GM23248 (cell line): ENCODE results near the gene HARBI1. TPM values are rescaled to one million over a fixed set of nuclear protein-coding genes. Genes with fewer than 3 reads are reported as not detected.

Experiments used
- DNase-seq: peaks from one replicate; pipeline ENCODE4 v3.0.0-alpha.2; 2015
- H2AFZ ChIP-seq: fragments of 200-600 bp; sonication (generic); 2 replicates; pipeline ENCODE4 v1.6.1; 2016; ENCODE audit warnings: antibody characterized with exemption
- H3F3A ChIP-seq: fragments of 200-600 bp; sonication (generic); 2 replicates; pipeline ENCODE4 v1.6.1; 2016; ENCODE audit warnings: mild to moderate bottlenecking, antibody characterized with exemption, mixed run types; ENCODE audit not compliant: insufficient read depth
- H3K27ac ChIP-seq: fragments of 200-600 bp; sonication (generic); 2 replicates; pipeline ENCODE4 v1.5.1; 2016; ENCODE audit warnings: mild to moderate bottlenecking
- H3K27me3 ChIP-seq: fragments of 200-600 bp; sonication (generic); replicated peaks from 2 replicates; pipeline ENCODE4 v1.6.1; 2016; ENCODE audit warnings: mild to moderate bottlenecking; ENCODE audit not compliant: insufficient read depth
- H3K36me3 ChIP-seq: fragments of 200-600 bp; sonication (generic); 2 replicates; pipeline ENCODE4 v1.6.1; 2016; ENCODE audit warnings: low read depth, mild to moderate bottlenecking
- H3K4me1 ChIP-seq: fragments of 200-600 bp; sonication (generic); 2 replicates; pipeline ENCODE4 v1.6.1; 2016; ENCODE audit warnings: mild to moderate bottlenecking; ENCODE audit not compliant: insufficient read depth
- H3K4me2 ChIP-seq: fragments of 200-600 bp; sonication (generic); one replicate; pipeline ENCODE4 v1.6.1; 2016; ENCODE audit warnings: mild to moderate bottlenecking; ENCODE audit not compliant: unreplicated experiment
- H3K4me3 ChIP-seq: fragments of 200-600 bp; sonication (generic); 2 replicates; pipeline ENCODE4 v1.5.1; 2016; ENCODE audit warnings: mild to moderate bottlenecking
- H3K79me2 ChIP-seq: fragments of 200-600 bp; sonication (generic); 2 replicates; pipeline ENCODE4 v1.6.1; 2016; ENCODE audit warnings: mild to moderate bottlenecking; ENCODE audit not compliant: insufficient read depth
- H3K9ac ChIP-seq: fragments of 200-600 bp; sonication (generic); 2 replicates; pipeline ENCODE4 v1.6.1; 2016; ENCODE audit warnings: mild to moderate bottlenecking
- H3K9me2 ChIP-seq: fragments of 200-600 bp; sonication (generic); 2 replicates; pipeline ENCODE4 v1.6.1; 2016; ENCODE audit warnings: mixed run types, mild to moderate bottlenecking, moderate library complexity; ENCODE audit not compliant: insufficient read depth
- H3K9me3 ChIP-seq: fragments of 200-600 bp; sonication (generic); one replicate; pipeline ENCODE4 v1.6.1; 2017; ENCODE audit warnings: low read depth
- H4K20me1 ChIP-seq: fragments of 200-600 bp; sonication (generic); 2 replicates; pipeline ENCODE4 v1.6.0; 2016; ENCODE audit not compliant: insufficient read depth
- EZH2 ChIP-seq: fragments of 200-600 bp; sonication (generic); IDR thresholded peaks from 2 replicates; pipeline ENCODE4 v1.6.1; 2018; ENCODE audit warnings: antibody characterized with exemption, mild to moderate bottlenecking; ENCODE audit not compliant: insufficient read depth, poor library complexity, severe bottlenecking
- EZH2phosphoT487 ChIP-seq: fragments of 200-600 bp; sonication (generic); IDR thresholded peaks from 2 replicates; pipeline ENCODE4 v1.6.1; 2018; ENCODE audit warnings: antibody characterized with exemption, moderate library complexity, mild to moderate bottlenecking, low read depth; ENCODE audit not compliant: insufficient read depth
- WGBS, 2 experiments: methylation state at CpG; one replicate each; pipeline ENCODE4 v1.1.6; 2015 to 2017; ENCODE audit warnings: low lambda C conversion rate in 2 of 2, low coverage in 1 of 2; ENCODE audit errors: missing lambda C conversion rate in 2 of 2; 5-methylcytosine and 5-hydroxymethylcytosine counted together
- in situ Hi-C: fragments of 300-500 bp; cut with MboI; formaldehyde crosslinking; loops from 2 replicates; pipeline ENCODE4 v1.15.0; 2020
- polyA plus RNA-seq: library from polyadenylated mRNA; unstranded; fragments of >200 nt; fragmentation: Nextera tagmentation; extraction: Ambion mirVana; gene quantifications from 2 replicates; pipeline ENCODE4 v1.2.1, GENCODE V29; 2016
- total RNA-seq: library from RNA; depleted of rRNA; stranded (reverse); fragments of >200 nt; shearing (Covaris generic); gene quantifications from 2 replicates; pipeline ENCODE4 v1.2.3, GENCODE V29; 2014

The HARBI1 gene
- total and polyA plus RNA-seq, 2 experiments from 2014 or later = 4.6 to 6.2 TPM

DNA sequence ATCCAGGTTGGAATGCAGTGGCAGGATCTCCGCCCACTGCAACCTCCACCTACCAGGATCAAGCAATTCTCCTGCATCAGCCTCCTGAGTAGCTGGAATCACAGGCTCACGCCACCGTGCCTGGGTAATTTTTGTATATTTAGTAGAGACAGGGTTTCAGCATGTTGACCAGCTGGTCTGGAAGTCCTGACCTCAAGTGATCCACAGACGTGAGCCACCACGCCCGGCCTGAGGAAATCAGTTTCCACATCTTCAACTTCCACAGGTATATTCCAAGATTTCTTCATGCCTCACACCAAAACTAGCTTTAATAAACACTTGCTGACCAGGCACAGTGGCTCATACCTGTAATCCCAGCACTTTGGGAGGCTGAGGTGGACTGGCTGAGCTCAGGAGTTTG is 7.6 kb downstream of the HARBI1 start:
- no peaks in the 10 kb centered on the region for H3F3A ChIP-seq
- no peaks in the 10 kb centered on the region for H3K4me1 ChIP-seq
- peaks cover 19% of the 10 kb centered on the region for H3K79me2 ChIP-seq
- no peaks in the 10 kb centered on the region for H3K27me3 ChIP-seq
- H3K9me3 ChIP-seq = no peaks in the 10 kb centered on the region
- WGBS, 2 experiments = 86 to 88% methylated on average over 6 of the region's 6 CpGs
- in situ Hi-C loops = no loop called here
- TF ChIP-seq EZH2phosphoT487 (no peak), EZH2 (no peak)
- no peak overlapping the region for H3K4me2 ChIP-seq
- H3K9ac ChIP-seq = no peak overlapping the region
- no peak overlapping the region for H3K27ac ChIP-seq
- H3K4me3 ChIP-seq = no peak overlapping the region
- no peaks in the 10 kb centered on the region for H3K36me3 ChIP-seq
- no peak for DNase-seq
- no peaks in the 10 kb centered on the region for H3K9me2 ChIP-seq
- H4K20me1 ChIP-seq = no peaks in the 10 kb centered on the region
- H2AFZ ChIP-seq = no peak overlapping the region

DNA sequence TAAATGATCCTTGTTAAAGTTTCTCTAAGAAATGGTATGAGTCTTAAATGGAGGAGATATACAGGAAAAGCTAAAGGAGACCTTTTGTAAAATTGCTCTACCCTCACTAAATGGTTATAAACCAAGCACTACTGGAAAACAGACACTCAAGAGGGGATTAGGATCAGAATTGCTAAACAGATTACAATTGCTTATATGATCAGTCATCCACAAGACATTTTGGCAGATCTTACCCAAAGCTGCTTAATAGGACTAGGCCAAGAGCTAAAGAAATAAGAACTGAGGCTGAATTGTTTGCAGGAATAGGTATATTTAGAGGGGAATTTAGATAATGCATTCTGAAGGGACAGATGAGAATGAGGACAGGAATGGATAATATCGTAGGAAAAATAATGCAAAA is 9.5 kb downstream of the HARBI1 start:
- in situ Hi-C loops = no loop called here
- H3K4me1 ChIP-seq = no peaks in the 10 kb centered on the region
- H3K27ac ChIP-seq = no peak overlapping the region
- H3K79me2 ChIP-seq = peaks cover 19% of the 10 kb centered on the region
- no peak for DNase-seq
- H4K20me1 ChIP-seq = no peaks in the 10 kb centered on the region
- no peaks in the 10 kb centered on the region for H3K9me3 ChIP-seq
- H3K27me3 ChIP-seq = no peaks in the 10 kb centered on the region
- H3K4me3 ChIP-seq = no peak overlapping the region
- H3K9ac ChIP-seq = no peak overlapping the region
- no peak for TF ChIP-seq EZH2phosphoT487
- no peak for TF ChIP-seq EZH2
- 88 to 100% methylated on average over 1 of the region's 1 CpG for WGBS, 2 experiments
- no peaks in the 10 kb centered on the region for H3F3A ChIP-seq
- H3K9me2 ChIP-seq = no peaks in the 10 kb centered on the region
- H3K4me2 ChIP-seq = no peak overlapping the region
- H2AFZ ChIP-seq = no peak overlapping the region
- H3K36me3 ChIP-seq = no peaks in the 10 kb centered on the region

DNA sequence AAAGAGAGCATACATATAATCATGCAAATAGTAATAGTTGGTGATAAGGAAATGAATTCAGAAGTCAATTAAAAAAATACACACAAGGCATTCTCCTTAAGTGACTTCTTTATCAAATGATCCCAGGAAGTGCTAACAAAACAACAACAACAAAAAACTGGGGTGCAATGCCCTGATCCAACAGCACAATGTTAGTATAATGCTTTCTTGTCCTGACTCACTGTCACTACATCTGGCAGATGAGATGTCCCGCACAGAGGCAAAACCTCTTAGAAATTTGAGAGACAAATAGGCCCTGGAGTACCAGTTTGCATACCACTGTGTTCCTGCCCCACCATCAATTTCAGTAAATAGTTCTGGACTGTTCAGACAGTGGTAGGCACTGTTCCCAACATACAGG is 12.2 kb downstream of the HARBI1 start:
- H3K27ac ChIP-seq = no peak overlapping the region
- no peak overlapping the region for H3K9ac ChIP-seq
- H2AFZ ChIP-seq = no peak overlapping the region
- in situ Hi-C loops = no loop called here
- no peak for TF ChIP-seq EZH2phosphoT487
- TF ChIP-seq EZH2 = no peak
- no peaks in the 10 kb centered on the region for H3K27me3 ChIP-seq
- no peak overlapping the region for H3K4me2 ChIP-seq
- no peak for DNase-seq
- H3K9me3 ChIP-seq = no peaks in the 10 kb centered on the region
- H3K4me3 ChIP-seq = no peak overlapping the region
- peaks cover 11% of the 10 kb centered on the region for H3K4me1 ChIP-seq
- H3K9me2 ChIP-seq = no peaks in the 10 kb centered on the region
- H3K36me3 ChIP-seq = no peaks in the 10 kb centered on the region
- no peaks in the 10 kb centered on the region for H4K20me1 ChIP-seq
- H3F3A ChIP-seq = peaks cover 18% of the 10 kb centered on the region; the same call in 1 of the 2 replicates
- WGBS, 2 experiments = 61 to 67% methylated on average over 1 of the region's 1 CpG
- H3K79me2 ChIP-seq = peaks cover 6% of the 10 kb centered on the region; the same call in 1 of the 2 replicates

DNA sequence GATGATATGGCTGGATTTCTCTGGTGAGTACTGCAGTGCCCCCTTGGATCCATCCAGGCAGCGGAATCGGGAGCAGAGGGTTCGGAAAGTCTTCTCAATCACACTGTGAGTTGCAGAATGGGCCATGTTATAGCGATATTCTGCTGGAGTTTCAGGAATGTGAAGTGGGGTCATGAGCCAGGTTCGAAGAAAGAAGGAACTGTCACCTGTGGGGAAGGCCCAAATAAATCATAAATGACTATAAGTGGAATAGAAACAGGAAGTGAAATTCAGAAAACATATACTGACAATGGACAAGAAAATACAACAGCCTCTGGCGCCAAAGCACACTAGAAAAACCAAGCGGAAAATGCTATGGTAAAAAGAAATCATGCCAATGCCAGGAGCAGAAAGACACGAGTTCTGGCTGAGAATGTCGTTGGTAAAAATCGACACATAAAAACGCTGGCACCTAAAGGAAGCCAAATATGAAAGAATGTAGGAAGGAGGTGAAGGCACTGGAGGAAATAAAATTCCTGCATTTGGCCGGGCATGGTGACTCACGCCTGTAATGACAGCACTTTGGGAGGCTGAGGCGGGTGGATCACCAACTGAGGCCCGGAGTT is 13.2 kb downstream of the HARBI1 start:
- Histone ChIP-seq H2AFZ (no peak overlapping the region), H3K4me1 (peaks cover 11% of the 10 kb centered on the region), H3K9ac (no peak overlapping the region), H3K27me3 (no peaks in the 10 kb centered on the region), H3F3A (peaks cover 18% of the 10 kb centered on the region; the same call in 1 of the 2 replicates), H3K9me2 (no peaks in the 10 kb centered on the region), H3K4me2 (no peak overlapping the region), H3K79me2 (peaks cover under 1% of the 10 kb centered on the region; the same call in 1 of the 2 replicates), H3K27ac (no peak overlapping the region), H3K36me3 (no peaks in the 10 kb centered on the region), H3K4me3 (no peak overlapping the region), H3K9me3 (no peaks in the 10 kb centered on the region), H4K20me1 (no peaks in the 10 kb centered on the region)
- DNase-seq = no peak
- TF ChIP-seq EZH2 = no peak
- TF ChIP-seq EZH2phosphoT487 = no peak
- WGBS, 2 experiments = 95% methylated on average over 15 of the region's 15 CpGs
- in situ Hi-C loops = no loop called here
